Hepatocyte (in vitro differentiated cells): ENCODE measurements around the gene DIS3L2. TPM values are rescaled to one million over a fixed set of nuclear protein-coding genes. Genes with fewer than 3 reads are reported as not detected.

Source experiments
- DNase-seq: peaks from one replicate; pipeline ENCODE4 v3.0.0-alpha.2; 2016; ENCODE audit warnings: low spot score
- H2AFZ ChIP-seq: fragments of 200-600 bp; sonication (generic); 2 replicates; pipeline ENCODE4 v1.6.0; 2016; ENCODE audit warnings: antibody characterized with exemption, mild to moderate bottlenecking
- H3K27ac ChIP-seq: fragments of 200-600 bp; sonication (generic); 2 replicates; pipeline ENCODE4 v1.5.1; 2016; ENCODE audit warnings: mild to moderate bottlenecking
- H3K27me3 ChIP-seq: fragments of 200-600 bp; sonication (generic); 2 replicates; pipeline ENCODE4 v1.6.1; 2016
- H3K36me3 ChIP-seq: fragments of 200-600 bp; sonication (generic); replicated peaks from 2 replicates; pipeline ENCODE4 v1.5.1; 2016; ENCODE audit warnings: low read depth; ENCODE audit not compliant: insufficient read depth
- H3K4me1 ChIP-seq: fragments of 200-600 bp; sonication (generic); 2 replicates; pipeline ENCODE4 v1.5.1; 2016; ENCODE audit warnings: mild to moderate bottlenecking, moderate library complexity; ENCODE audit not compliant: insufficient read depth
- H3K4me2 ChIP-seq: fragments of 200-600 bp; sonication (generic); 2 replicates; pipeline ENCODE4 v1.6.0; 2016
- H3K4me3 ChIP-seq: fragments of 200-600 bp; sonication (generic); 2 replicates; pipeline ENCODE4 v1.5.1; 2016; ENCODE audit warnings: mild to moderate bottlenecking
- H3K79me2 ChIP-seq: fragments of 200-600 bp; sonication (generic); 2 replicates; pipeline ENCODE4 v1.6.0; 2017; ENCODE audit warnings: mild to moderate bottlenecking
- H3K9me2 ChIP-seq: fragments of 200-600 bp; sonication (generic); replicated peaks from 2 replicates; pipeline ENCODE4 v1.6.0; 2017; ENCODE audit warnings: mild to moderate bottlenecking; ENCODE audit not compliant: insufficient read depth
- H3K9me3 ChIP-seq: fragments of 200-600 bp; sonication (generic); 2 replicates; pipeline ENCODE4 v1.5.1; 2016; ENCODE audit warnings: low read depth, mild to moderate bottlenecking
- H4K20me1 ChIP-seq: fragments of 200-600 bp; sonication (generic); 2 replicates; pipeline ENCODE4 v1.6.0; 2016; ENCODE audit warnings: mild to moderate bottlenecking; ENCODE audit not compliant: insufficient read depth, poor library complexity, severe bottlenecking
- EZH2 ChIP-seq: fragments of 200-600 bp; sonication (generic); IDR thresholded peaks from 2 replicates; pipeline ENCODE4 v1.6.1; 2016; ENCODE audit warnings: antibody characterized with exemption, mild to moderate bottlenecking, borderline replicate concordance
- EZH2phosphoT487 ChIP-seq: fragments of 200-600 bp; sonication (generic); IDR thresholded peaks from one replicate; pipeline ENCODE4 v1.6.1; 2018; ENCODE audit warnings: antibody characterized with exemption, mild to moderate bottlenecking, low read depth, moderate library complexity; ENCODE audit not compliant: unreplicated experiment, severe bottlenecking
- WGBS: methylation state at CpG from one replicate; pipeline ENCODE4 v1.1.6; 2016; ENCODE audit warnings: low lambda C conversion rate; ENCODE audit errors: missing lambda C conversion rate; 5-methylcytosine and 5-hydroxymethylcytosine counted together
- polyA plus RNA-seq: library from polyadenylated mRNA; unstranded; fragments of >200 nt; fragmentation: Nextera tagmentation; extraction: Ambion mirVana; gene quantifications from 2 replicates; pipeline ENCODE4 v1.2.1, GENCODE V29; 2016
- total RNA-seq: library from RNA; depleted of rRNA; stranded (reverse); fragments of >200 nt; gene quantifications from 2 replicates; pipeline ENCODE4 v1.2.3, GENCODE V29; 2014
- TF ChIP-seq, protein P1 (sequence below): fragments of 200-600 bp; sonication (generic); IDR thresholded peaks from 2 replicates; pipeline ENCODE4 v1.5.1; 2016; ENCODE audit warnings: antibody characterized with exemption, mild to moderate bottlenecking; ENCODE audit not compliant: poor library complexity

DIS3L2 gene
- total and polyA plus RNA-seq, 2 experiments from 2014 or later: 19.5 to 20.0 TPM

DNA sequence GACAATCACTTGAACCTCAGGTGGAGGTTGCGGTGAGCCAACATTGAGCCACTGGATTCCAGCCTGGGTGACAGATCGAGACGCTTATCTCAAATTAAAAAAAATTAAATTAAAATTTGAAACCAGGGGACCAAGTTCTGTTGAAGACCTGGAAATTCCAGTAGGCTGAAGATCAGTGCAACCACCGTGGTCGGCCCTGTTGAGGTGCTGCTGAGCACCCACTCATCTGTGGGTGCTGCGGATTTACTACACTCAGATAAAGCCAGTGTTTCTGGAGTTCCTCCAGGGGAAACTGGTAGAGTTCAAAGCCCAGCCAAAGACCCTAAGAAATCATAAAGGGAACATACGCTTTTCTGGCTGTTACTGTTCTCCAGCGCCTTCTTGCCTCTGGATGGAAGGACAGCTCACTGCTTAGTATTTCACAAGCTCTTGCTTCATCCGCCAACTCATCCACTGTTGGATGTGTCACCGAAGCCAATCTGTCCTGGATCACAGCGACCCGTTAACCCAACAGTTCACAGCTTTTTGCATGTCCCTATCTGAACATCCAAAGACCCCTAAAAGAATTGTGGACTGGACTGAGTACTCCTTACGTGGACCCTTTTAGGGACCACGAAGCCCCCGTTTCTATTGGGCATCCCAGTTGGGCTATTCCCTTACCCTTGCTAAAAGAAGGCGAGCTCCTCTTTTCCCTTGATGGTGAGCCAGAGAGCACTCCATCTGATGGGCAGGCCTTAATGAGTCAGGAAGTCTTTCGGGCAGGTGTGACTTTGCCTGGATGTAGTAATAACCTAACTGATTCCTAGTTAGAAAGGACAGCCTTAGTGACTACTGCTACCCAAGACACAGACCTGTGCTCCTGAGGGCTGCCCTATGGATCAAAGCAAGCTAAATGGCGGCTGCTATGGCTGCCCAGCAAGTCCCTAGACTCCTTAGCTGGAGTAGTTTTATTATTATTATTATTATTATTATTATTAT is 411.0 kb downstream of the DIS3L2 start:
- TF ChIP-seq EZH2phosphoT487 (no peak), EZH2 (no peak)
- TF ChIP-seq, protein P1, sequence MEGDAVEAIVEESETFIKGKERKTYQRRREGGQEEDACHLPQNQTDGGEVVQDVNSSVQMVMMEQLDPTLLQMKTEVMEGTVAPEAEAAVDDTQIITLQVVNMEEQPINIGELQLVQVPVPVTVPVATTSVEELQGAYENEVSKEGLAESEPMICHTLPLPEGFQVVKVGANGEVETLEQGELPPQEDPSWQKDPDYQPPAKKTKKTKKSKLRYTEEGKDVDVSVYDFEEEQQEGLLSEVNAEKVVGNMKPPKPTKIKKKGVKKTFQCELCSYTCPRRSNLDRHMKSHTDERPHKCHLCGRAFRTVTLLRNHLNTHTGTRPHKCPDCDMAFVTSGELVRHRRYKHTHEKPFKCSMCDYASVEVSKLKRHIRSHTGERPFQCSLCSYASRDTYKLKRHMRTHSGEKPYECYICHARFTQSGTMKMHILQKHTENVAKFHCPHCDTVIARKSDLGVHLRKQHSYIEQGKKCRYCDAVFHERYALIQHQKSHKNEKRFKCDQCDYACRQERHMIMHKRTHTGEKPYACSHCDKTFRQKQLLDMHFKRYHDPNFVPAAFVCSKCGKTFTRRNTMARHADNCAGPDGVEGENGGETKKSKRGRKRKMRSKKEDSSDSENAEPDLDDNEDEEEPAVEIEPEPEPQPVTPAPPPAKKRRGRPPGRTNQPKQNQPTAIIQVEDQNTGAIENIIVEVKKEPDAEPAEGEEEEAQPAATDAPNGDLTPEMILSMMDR: no peak
- no peak overlapping the region for H3K27ac ChIP-seq

GRCh38 chr2:232374356-232374755 is 412.8 kb downstream of the DIS3L2 start:
- Histone ChIP-seq H3K4me2 (no peak overlapping the region), H3K27me3 (no peaks in the 10 kb centered on the region), H3K36me3 (no peaks in the 10 kb centered on the region), H3K9me2 (no peaks in the 10 kb centered on the region), H3K27ac (no peak overlapping the region), H3K79me2 (no peaks in the 10 kb centered on the region), H3K9me3 (no peaks in the 10 kb centered on the region), H4K20me1 (no peaks in the 10 kb centered on the region), H2AFZ (no peak overlapping the region), H3K4me1 (no peaks in the 10 kb centered on the region), H3K4me3 (no peak overlapping the region)
- TF ChIP-seq, protein P1: no peak
- TF ChIP-seq EZH2 (no peak), EZH2phosphoT487 (no peak)
- 100% methylated on average over 1 of the region's 1 CpG for WGBS
- DNase-seq: no peak

More for the DNA sequence above, 411.0 kb downstream of the DIS3L2 start:
- Histone ChIP-seq H3K27me3 (no peaks in the 10 kb centered on the region), H3K79me2 (no peaks in the 10 kb centered on the region), H3K4me2 (no peak overlapping the region), H3K9me3 (no peaks in the 10 kb centered on the region), H3K4me1 (no peaks in the 10 kb centered on the region), H3K4me3 (no peak overlapping the region), H2AFZ (no peak overlapping the region), H3K9me2 (no peaks in the 10 kb centered on the region), H4K20me1 (no peaks in the 10 kb centered on the region), H3K36me3 (no peaks in the 10 kb centered on the region)
- peak; percentile 30 for DNase-seq
- 96% methylated on average over 18 of the region's 18 CpGs for WGBS

- 86% methylated on average over 12 of the region's 12 CpGs for WGBS
- H4K20me1 ChIP-seq: no peaks in the 10 kb centered on the region
- H3K4me2 ChIP-seq: no peak overlapping the region
- H3K27ac ChIP-seq: no peak overlapping the region
- H3K9me3 ChIP-seq: no peaks in the 10 kb centered on the region
- no peak overlapping the region for H3K4me3 ChIP-seq
- H3K36me3 ChIP-seq: no peaks in the 10 kb centered on the region
- TF ChIP-seq EZH2phosphoT487 (no peak), EZH2 (no peak)
- TF ChIP-seq, protein P1: no peak
- no peak overlapping the region for H2AFZ ChIP-seq
- H3K9me2 ChIP-seq: no peaks in the 10 kb centered on the region
- no peaks in the 10 kb centered on the region for H3K27me3 ChIP-seq
- H3K4me1 ChIP-seq: no peaks in the 10 kb centered on the region
- no peak for DNase-seq
- H3K79me2 ChIP-seq: no peaks in the 10 kb centered on the region
These were observed 413.7 kb downstream of the DIS3L2 start for GRCh38 chr2:232375164-232375563.
